Measurements from ENCODE around the gene BNIP3.
A peak's percentile ranks its signal among the peaks of the same experiment; 100 is the strongest.
"Not testable (repeated sequence)": the region's sequence is repeated elsewhere in the genome, so short reads cannot be mapped to it uniquely, and the experiment has no call there.

Gene BNIP3

GRCh38 chr10:132001238-132001972 lies 19.7 kb upstream of the BNIP3 start:
- DNase-seq = peak; percentile 30

GRCh38 chr10:131998845-131999681 lies 17.3 kb upstream of the BNIP3 start:
- no peak for DNase-seq

- DNase-seq = no peak
Observed at GRCh38 chr10:131998050-131998844, 16.5 kb upstream of the BNIP3 start.

GRCh38 chr10:131997366-131998049 lies 15.8 kb upstream of the BNIP3 start:
- peak; percentile 72 for DNase-seq

GRCh38 chr10:131996466-131997365 lies 15.0 kb upstream of the BNIP3 start:
- DNase-seq = no peak

GRCh38 chr10:131994435-131994834 lies 12.7 kb upstream of the BNIP3 start:
- no peak for DNase-seq

- DNase-seq = no peak
Observed at GRCh38 chr10:131993275-131993674, 11.6 kb upstream of the BNIP3 start.

GRCh38 chr10:131991726-131992125 lies 10.0 kb upstream of the BNIP3 start:
- no peak for DNase-seq

GRCh38 chr10:131987786-131988185 lies 6.1 kb upstream of the BNIP3 start:
- DNase-seq = not testable (repeated sequence)

GRCh38 chr10:131987301-131987700 lies 5.6 kb upstream of the BNIP3 start:
- not testable (repeated sequence) for DNase-seq

- not testable (repeated sequence) for DNase-seq
Observed at GRCh38 chr10:131986851-131987250, 5.1 kb upstream of the BNIP3 start.

GRCh38 chr10:131983780-131984179 lies 2.1 kb upstream of the BNIP3 start:
- DNase-seq = no peak

- DNase-seq = no peak
Observed at GRCh38 chr10:131982796-131983195, 1.1 kb upstream of the BNIP3 start.

- DNase-seq = no peak
Observed at GRCh38 chr10:131982185-131982756, 548 bp upstream of the BNIP3 start.

GRCh38 chr10:131980761-131981428 lies 828 bp downstream of the BNIP3 start:
- DNase-seq = no peak

GRCh38 chr10:131980321-131980720 lies 1.4 kb downstream of the BNIP3 start:
- DNase-seq = no peak

GRCh38 chr10:131979821-131980270 lies 1.9 kb downstream of the BNIP3 start:
- DNase-seq = no peak

GRCh38 chr10:131979336-131979735 lies 2.4 kb downstream of the BNIP3 start:
- no peak for DNase-seq

- DNase-seq = no peak
Observed at GRCh38 chr10:131978851-131979250, 2.9 kb downstream of the BNIP3 start.

- DNase-seq = no peak
Observed at GRCh38 chr10:131978366-131978765, 3.4 kb downstream of the BNIP3 start.
